HG03521 (cell line): ENCODE results near the gene ITGB3.

Experiments used
- ATAC-seq: cut with Tn5 transposase; IDR thresholded peaks from one replicate; pipeline ENCODE4 v1.9.1; 2021; ENCODE audit warnings: mild to moderate bottlenecking, moderate library complexity; ENCODE audit not compliant: unreplicated experiment

ITGB3 gene

DNA sequence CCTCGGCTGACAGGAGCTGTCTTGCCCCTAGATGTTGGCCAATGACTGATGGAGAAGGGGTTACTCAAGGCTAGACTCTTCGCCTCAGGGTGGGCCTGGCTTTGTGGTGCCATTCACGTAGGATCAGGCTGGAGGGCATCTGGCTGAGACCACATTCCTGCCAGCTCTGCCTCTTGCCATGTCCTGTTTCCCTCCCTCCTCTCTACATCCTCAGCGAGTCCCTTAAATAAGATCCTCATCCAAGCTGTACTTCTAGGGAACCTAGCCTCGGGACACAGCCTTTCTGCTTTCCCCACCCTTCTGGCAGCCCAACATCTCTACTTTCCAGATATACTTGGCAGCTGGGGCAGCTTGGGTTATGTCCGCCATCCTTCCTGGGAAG lies 42.2 kb downstream of the ITGB3 start:
- no peak for ATAC-seq

DNA sequence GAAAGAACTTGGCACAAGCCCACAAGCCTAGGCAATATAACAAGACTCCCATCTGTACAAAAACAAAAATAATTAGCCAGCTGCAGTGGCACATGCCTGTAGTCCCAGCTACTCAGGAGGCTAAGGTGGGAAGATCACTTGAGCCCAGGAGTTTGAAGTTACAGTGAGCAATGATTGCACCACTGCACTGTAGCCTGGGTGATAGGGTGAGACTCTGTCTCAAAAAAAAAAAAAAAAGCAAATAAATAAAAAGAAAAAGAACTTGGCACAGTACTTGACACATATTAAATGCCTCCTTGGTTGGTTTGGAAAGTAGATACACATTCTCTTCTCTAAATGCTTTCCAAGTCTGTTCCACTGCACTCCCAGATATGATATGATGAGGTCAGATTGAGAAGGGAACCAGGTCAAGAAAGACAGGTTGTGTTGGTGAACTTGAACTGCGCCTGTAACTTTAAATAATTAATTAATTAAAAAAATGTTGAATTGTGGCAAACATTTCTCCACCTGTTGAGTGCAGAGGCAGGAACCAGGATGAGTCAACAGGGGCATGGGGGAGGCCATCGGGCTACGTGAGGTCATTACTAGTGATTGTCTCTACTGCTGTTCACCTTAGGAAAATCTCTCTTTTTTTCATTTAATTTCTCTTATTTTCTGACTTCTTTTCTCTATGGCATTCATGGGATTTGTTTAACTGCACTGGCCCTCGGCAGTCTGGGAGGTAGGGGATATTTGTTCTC lies 44.2 kb downstream of the ITGB3 start:
- ATAC-seq = no peak

DNA sequence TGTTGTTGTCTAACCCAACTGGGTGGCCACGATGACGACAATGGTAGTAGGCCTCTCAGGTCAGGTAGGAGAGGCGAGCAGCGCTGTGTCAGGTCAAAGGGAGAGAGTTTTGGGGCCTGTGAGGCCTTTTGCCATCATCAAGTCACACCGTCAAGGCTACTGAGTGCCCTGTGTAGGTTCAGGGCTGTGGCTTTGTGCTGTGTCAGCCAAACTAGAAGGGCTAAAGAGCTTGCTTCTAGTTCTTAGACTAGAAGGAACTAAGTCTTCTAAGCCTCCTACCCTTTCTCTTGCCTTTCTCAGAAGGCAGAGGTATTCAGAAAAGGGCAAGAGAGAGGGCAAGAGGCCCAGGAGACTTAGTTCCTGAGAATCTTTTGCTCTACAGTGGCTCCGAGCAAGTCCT lies 45.1 kb downstream of the ITGB3 start:
- ATAC-seq = no peak

- no peak for ATAC-seq
Measured at GRCh38 chr17:47299239-47299910, 45.7 kb downstream of the ITGB3 start.

- ATAC-seq = no peak
Measured at GRCh38 chr17:47300718-47301117, 47.1 kb downstream of the ITGB3 start.

DNA sequence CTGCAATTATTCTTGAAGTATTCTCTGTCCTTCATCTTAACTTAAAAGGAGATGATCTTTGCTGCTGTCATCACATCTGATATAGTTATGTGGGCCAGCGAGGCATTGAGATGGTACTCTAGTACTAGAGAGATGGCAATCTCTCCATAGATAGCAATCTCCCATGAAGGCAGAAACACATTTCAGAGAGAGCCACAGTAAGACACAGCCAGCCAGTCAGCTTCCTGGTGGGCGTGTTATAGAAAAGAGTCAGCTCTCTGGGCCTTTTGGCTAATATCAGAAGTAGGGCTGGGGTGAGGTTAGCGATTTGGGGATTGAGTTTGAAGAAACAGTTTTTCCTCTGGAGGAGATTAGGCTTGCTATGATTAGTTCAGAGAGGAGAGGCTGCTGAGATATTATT lies 47.5 kb downstream of the ITGB3 start:
- ATAC-seq = no peak

- no peak for ATAC-seq
Measured at GRCh38 chr17:47301831-47302230, 48.2 kb downstream of the ITGB3 start.

GRCh38 chr17:47304186-47304585 lies 50.6 kb downstream of the ITGB3 start:
- ATAC-seq = no peak

- ATAC-seq = no peak
Measured at GRCh38 chr17:47305302-47305923, 51.8 kb downstream of the ITGB3 start.

GRCh38 chr17:47310186-47310733 lies 56.6 kb downstream of the ITGB3 start:
- no peak for ATAC-seq

DNA sequence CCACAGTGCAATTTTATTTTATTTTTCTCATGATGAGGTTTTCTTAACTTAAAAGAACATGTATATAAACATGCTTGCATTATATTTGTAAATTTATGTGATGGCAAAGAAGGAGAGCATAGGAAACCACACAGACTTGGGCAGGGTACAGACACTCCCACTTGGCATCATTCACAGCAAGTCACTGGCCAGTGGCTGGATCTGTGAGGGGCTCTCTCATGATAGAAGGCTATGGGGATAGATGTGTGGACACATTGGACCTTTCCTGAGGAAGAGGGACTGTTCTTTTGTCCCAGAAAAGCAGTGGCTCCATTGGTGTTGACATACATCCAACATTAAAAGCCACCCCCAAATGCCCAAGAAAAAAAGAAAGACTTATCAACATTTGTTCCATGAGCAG lies 57.8 kb downstream of the ITGB3 start:
- ATAC-seq = no peak

DNA sequence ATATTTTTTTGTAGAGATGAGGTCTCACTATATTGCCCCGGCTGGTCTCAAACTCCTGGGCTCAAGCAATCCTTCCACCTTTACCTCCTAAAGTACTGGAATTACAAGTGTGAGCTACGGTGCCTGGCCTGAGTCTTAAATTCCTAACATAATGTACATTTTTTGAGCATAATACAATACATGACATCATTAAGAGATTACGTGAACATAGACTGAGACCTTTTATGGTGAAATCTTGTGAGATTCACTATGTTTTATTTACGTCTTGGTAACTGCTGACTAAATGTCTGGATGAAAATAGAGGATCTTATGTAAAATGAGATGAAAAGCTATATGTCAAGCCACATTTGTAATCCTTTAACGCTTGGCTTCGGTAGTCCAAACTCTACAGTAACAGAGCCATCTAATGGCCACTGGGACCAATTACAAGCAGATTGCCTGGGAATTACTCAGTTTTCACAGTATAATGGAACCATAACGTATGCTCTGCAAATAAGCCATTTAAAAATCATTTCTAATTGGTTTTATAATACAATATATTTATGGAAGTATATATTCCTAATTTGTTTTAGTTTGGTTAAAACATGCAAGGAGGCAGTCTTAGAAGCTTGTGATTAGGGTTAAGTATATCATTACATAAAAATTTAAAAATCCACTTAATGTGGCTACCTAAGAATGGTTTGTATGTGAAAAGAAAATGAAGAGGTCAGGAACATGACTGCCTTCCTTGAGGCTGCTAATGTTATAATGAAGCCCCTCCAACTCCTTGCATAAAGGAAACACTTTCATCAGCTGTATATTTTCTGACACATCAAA lies 62.0 kb downstream of the ITGB3 start:
- ATAC-seq = no peak

DNA sequence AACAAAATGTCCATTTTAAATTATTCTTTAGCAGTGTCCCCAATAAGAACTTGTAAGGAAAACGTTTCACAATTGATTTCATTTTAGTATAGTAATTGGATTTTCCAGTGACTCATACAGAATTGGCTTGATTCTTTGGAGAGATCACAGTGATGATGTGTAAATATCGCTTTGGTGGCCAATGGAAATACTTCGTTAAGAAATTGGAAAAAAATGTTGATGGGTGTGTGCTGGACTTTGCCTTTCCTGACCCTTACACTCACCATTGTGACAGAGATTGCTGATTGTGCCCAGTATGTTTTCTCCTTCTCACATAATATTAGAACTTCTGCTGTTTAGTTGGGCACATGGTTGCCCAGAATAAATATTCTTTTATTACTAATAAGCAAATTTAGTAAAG lies 62.7 kb downstream of the ITGB3 start:
- no peak for ATAC-seq

GRCh38 chr17:47317119-47317518 lies 63.5 kb downstream of the ITGB3 start:
- ATAC-seq = no peak

- no peak for ATAC-seq
Measured at GRCh38 chr17:47318197-47318918, 64.7 kb downstream of the ITGB3 start.

- ATAC-seq = no peak
Measured at GRCh38 chr17:47320879-47321502, 67.4 kb downstream of the ITGB3 start.

GRCh38 chr17:47323382-47324223 lies 70.0 kb downstream of the ITGB3 start, which contains the start of gene EFCAB13:
TSS of gene EFCAB13 (plus strand) at chr17:47323955. CDS start at chr17:47328354, 4,399 bp downstream.
- peak; percentile 82 for ATAC-seq

GRCh38 chr17:47324224-47325020 lies 70.8 kb downstream of the ITGB3 start:
- ATAC-seq = peak; percentile 21
